ENCODE measurements around the gene FAM120B.

Gene FAM120B

DNA sequence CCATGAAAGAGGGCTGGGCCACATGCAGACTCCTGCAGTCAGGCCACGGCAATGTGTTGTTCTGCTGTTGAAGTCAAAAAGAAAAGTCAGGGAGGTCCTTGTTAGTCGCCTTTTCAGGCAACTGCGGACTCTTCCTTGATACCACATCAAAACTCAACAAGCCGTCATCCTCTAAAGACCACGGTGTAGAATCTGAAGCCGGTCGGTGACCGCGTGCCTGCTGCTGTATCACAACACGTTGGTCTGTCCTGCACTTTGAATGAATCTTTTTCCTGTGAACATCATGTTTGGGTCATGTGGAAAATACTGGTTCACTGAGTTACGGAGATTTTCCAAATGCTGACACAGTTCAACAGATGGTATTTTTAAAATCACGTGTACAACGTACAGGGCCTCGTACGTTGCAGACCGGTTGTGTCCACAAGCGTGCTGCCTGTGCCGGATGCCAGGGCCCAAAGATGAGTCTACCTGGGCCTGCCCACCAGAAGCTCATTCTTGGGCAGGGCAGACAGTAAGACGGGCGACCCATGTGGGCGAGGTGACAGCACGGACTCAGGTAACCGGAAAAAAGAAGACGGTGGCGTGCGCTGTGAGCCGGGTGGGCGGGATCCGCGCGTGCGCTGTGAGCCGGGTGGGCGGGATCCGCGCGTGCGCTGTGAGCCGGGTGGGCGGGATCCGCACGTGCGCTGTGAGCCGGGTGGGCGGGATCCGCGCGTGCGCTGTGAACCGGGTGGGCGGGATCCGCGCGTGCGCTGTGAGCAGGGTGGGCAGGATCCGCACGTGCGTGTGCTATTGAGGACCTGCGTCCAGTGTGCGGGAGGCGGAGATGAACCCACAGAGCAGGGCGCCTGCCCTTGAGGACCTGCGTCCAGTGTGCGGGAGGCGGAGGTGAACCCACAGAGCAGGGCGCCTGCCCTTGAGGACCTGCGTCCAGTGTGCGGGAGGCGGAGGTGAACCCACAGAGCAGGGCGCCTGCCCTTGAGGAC lies 114.5 kb downstream of the FAM120B start:
- H3K36me3 Mint-ChIP-seq, result no peaks in the 10 kb centered on the region
- DNase-seq, result no peak
- H3K4me3 Mint-ChIP-seq, result no peak overlapping the region
- H3K4me1 Mint-ChIP-seq, result no peaks in the 10 kb centered on the region
- CTCF ChIA-PET, result no interaction called here
- peaks cover 46% of the 10 kb centered on the region for H3K27me3 Mint-ChIP-seq
- H3K9me3 Mint-ChIP-seq, result no peaks in the 10 kb centered on the region
- H3K27ac Mint-ChIP-seq, result no peak overlapping the region

DNA sequence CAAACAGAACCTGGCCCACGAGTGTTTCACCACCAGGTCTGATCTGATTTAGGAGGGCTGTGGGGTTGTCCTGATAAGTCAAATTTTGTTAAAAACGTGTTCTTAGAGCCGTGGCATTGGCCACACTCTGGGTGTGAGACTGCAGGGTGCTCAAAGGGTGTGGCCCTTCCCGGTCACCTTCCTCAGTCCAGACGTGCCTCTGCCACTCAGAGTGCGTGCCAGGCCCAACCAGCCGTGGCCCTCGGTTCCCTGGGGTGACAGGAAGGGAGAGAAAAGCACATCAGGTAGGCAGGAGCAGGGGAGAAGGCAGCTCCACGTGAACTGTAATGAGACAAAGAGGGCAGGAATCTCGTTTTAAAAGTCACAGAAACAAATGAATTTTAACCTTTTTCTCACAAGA lies 115.4 kb downstream of the FAM120B start:
- no peak for DNase-seq
- H3K4me3 Mint-ChIP-seq, result no peak overlapping the region
- no peak overlapping the region for H3K27ac Mint-ChIP-seq
- H3K4me1 Mint-ChIP-seq, result no peaks in the 10 kb centered on the region
- peaks cover 47% of the 10 kb centered on the region for H3K27me3 Mint-ChIP-seq
- no peaks in the 10 kb centered on the region for H3K9me3 Mint-ChIP-seq
- H3K36me3 Mint-ChIP-seq, result no peaks in the 10 kb centered on the region
- CTCF ChIA-PET, result no interaction called here

DNA sequence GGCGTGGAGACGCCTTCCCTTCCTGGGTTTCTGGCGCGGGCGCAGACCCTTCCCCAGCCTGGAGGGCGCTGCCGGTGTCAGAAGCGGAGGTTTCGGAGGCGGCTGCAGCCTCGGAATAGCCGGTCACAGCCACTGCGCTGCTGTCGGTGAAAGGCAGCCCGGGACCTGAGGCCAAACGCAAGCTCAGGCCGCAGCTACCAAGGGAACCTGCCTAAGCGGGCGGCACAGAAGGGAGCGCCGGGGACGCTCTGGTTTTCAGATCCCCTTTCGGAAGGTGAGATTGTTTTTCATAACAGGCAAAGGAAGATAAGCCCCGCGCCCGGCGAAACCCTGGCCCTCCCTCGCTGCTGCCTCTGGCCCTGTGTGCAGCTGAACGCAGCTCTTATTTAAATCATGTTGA lies 116.5 kb downstream of the FAM120B start:
- H3K4me3 Mint-ChIP-seq, result no peak overlapping the region
- CTCF ChIA-PET, result interaction anchor here (0.6 kb wide), 1 partner anchor 433 kb away, joined by 3 read pairs; no protein-coding TSS in a partner anchor
- no peaks in the 10 kb centered on the region for H3K36me3 Mint-ChIP-seq
- peaks cover 45% of the 10 kb centered on the region for H3K27me3 Mint-ChIP-seq
- no peaks in the 10 kb centered on the region for H3K4me1 Mint-ChIP-seq
- no peaks in the 10 kb centered on the region for H3K9me3 Mint-ChIP-seq
- DNase-seq, result no peak
- H3K27ac Mint-ChIP-seq, result no peak overlapping the region

GRCh38 chr6:170423814-170424603 lies 117.5 kb downstream of the FAM120B start:
- Mint-ChIP-seq H3K27ac (no peak overlapping the region), H3K27me3 (peaks cover 45% of the 10 kb centered on the region), H3K9me3 (no peaks in the 10 kb centered on the region), H3K4me3 (no peak overlapping the region), H3K4me1 (no peaks in the 10 kb centered on the region), H3K36me3 (no peaks in the 10 kb centered on the region)
- CTCF ChIA-PET, result no interaction called here
- no peak for DNase-seq

GRCh38 chr6:170424604-170425126 lies 118.1 kb downstream of the FAM120B start:
- no peak for DNase-seq
- H3K27ac Mint-ChIP-seq, result no peak overlapping the region
- H3K9me3 Mint-ChIP-seq, result no peaks in the 10 kb centered on the region
- CTCF ChIA-PET, result no interaction called here
- no peaks in the 10 kb centered on the region for H3K4me1 Mint-ChIP-seq
- H3K36me3 Mint-ChIP-seq, result no peaks in the 10 kb centered on the region
- H3K27me3 Mint-ChIP-seq, result peaks cover 50% of the 10 kb centered on the region
- H3K4me3 Mint-ChIP-seq, result no peak overlapping the region

- Mint-ChIP-seq H3K36me3 (no peaks in the 10 kb centered on the region), H3K9me3 (no peaks in the 10 kb centered on the region), H3K27ac (no peak overlapping the region), H3K27me3 (peaks cover 24% of the 10 kb centered on the region), H3K4me1 (no peaks in the 10 kb centered on the region), H3K4me3 (no peak overlapping the region)
- DNase-seq, result no peak
- CTCF ChIA-PET, result no interaction called here
Measured at GRCh38 chr6:170429450-170429849, 122.9 kb downstream of the FAM120B start.

DNA sequence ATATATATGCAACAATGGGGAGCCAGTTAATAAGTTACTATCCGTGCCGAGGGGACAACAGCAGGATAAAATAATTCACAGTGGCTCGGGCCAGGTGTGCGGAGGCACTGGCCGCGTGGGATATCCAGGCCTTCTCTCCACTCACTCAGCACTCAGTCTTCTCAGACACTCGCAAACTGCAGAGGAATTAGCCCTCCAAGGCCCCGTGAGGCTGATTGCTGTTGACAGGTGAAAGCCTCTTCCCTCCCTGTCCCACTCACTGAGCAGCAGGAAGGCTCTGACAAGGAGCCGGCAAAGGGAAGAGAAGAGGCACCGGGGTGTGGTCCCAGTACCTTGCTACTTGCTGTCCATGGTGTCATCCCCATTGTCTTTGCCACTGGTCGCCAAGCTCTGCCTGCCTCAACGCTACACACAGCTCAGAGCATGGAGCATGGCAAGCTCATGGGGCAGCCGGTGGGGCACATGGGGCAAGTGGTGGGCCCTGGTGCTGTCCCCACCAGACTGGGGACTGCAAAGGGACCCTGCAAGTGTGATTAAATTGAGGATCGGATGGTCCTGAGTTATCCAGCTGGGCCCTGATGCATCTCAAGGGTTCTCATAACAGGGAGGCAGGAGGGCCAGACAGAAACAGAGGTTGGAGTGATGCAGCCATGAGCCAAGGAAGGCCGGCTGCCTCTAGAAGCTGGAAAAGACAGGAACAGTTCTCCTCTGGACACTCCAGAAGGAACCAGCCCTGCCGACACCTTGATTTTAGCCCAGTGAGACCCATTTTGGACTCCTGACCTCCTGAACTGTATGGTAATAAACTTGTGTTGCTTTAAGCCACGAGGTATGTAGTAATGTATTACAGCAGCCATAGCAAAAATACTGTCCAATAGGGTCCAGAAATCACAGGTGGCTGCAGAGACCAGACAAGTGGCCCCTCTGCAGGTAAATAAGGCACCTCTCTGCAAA lies 126.9 kb downstream of the FAM120B start:
- CTCF ChIA-PET, result no interaction called here
- no peak overlapping the region for H3K4me3 Mint-ChIP-seq
- peaks cover 20% of the 10 kb centered on the region for H3K27me3 Mint-ChIP-seq
- no peaks in the 10 kb centered on the region for H3K4me1 Mint-ChIP-seq
- H3K27ac Mint-ChIP-seq, result no peak overlapping the region
- H3K36me3 Mint-ChIP-seq, result no peaks in the 10 kb centered on the region
- H3K9me3 Mint-ChIP-seq, result peaks cover 3% of the 10 kb centered on the region
- DNase-seq, result no peak

DNA sequence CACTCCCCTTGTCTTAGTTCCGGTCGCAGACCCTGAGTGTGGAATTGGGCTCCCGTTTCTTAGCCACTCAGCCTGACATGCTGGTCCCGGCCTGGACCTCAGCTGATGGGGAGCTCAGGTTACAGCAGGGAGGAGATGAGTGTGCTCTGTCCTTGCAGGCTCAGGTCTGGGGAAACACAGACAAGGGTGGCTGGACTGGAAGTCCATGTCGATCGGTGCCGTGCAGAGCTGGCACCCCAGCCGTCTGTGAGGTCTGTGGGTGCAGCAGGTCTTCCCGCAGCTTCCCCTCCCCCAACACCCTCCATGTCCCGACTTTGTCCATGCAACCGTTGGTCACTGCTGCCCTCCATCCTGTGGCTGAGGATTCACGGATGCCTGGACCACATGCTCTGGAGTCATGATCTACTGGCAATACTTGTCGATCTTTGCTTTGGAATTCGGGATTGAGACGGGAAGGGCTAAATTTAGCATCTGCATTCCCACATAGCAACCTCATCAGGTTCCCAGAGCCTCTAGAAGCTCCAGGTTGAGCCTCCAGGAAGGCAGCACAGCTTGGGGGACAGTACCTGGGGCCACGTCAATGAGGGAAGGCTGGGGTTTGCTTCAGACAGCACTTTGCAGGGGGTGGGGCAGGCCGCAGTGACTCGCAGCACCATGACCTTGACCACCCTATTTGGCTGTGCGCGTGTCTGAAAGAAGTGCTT lies 127.7 kb downstream of the FAM120B start:
- CTCF ChIA-PET, result no interaction called here
- Mint-ChIP-seq H3K9me3 (peaks cover 3% of the 10 kb centered on the region), H3K27me3 (peaks cover 23% of the 10 kb centered on the region), H3K4me1 (no peaks in the 10 kb centered on the region), H3K4me3 (no peak overlapping the region), H3K27ac (no peak overlapping the region), H3K36me3 (no peaks in the 10 kb centered on the region)
- no peak for DNase-seq

- Mint-ChIP-seq H3K4me1 (no peaks in the 10 kb centered on the region), H3K27me3 (peaks cover 24% of the 10 kb centered on the region), H3K36me3 (no peaks in the 10 kb centered on the region), H3K4me3 (no peak overlapping the region), H3K27ac (no peak overlapping the region), H3K9me3 (peaks cover 3% of the 10 kb centered on the region)
- DNase-seq, result no peak
- CTCF ChIA-PET, result no interaction called here
Measured at GRCh38 chr6:170434821-170435155, 128.2 kb downstream of the FAM120B start.

GRCh38 chr6:170435766-170436165 lies 129.2 kb downstream of the FAM120B start:
- Mint-ChIP-seq H3K9me3 (peaks cover 3% of the 10 kb centered on the region), H3K36me3 (no peaks in the 10 kb centered on the region), H3K27me3 (peaks cover 29% of the 10 kb centered on the region), H3K4me1 (no peaks in the 10 kb centered on the region), H3K4me3 (no peak overlapping the region), H3K27ac (no peak overlapping the region)
- DNase-seq, result no peak
- CTCF ChIA-PET, result no interaction called here

DNA sequence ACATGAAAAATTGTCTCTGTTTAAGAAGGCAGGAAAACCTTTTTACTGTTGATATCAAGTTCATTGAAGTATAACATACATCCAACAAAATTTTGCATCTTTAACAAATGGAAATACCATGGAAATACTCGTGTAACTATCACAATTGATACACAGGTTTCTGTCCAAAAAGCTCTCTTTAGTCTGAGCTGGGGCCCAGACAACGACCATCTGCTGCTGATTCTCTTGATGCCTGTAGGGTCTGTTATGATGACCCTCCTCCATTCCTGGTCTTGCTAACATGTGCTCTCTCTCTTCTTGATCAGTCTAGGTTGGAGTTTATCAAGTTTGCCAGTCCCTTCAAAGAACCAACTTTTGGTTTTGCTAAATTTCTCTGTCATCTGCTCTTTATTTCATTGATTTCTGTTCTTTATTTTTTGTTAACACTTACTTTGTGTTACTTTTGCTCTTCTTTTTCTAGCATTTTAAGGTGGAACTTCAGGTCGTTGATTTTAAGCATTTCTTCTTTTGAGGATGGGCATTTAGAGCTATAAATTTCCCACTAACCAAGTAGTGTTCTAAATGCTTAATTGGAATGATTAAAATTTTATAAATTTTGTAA lies 129.8 kb downstream of the FAM120B start:
- Mint-ChIP-seq H3K36me3 (no peaks in the 10 kb centered on the region), H3K4me3 (no peak overlapping the region)
- CTCF ChIA-PET, result no interaction called here

GRCh38 chr6:170437719-170438401 lies 131.3 kb downstream of the FAM120B start:
- no peaks in the 10 kb centered on the region for H3K36me3 Mint-ChIP-seq
- CTCF ChIA-PET, result no interaction called here
- H3K4me1 Mint-ChIP-seq, result no peaks in the 10 kb centered on the region
- peaks cover 29% of the 10 kb centered on the region for H3K27me3 Mint-ChIP-seq
- H3K9me3 Mint-ChIP-seq, result peaks cover 3% of the 10 kb centered on the region
- DNase-seq, result no peak
- no peak overlapping the region for H3K4me3 Mint-ChIP-seq
- no peak overlapping the region for H3K27ac Mint-ChIP-seq

More for the DNA sequence above, 129.8 kb downstream of the FAM120B start:
- Mint-ChIP-seq H3K27ac (no peak overlapping the region), H3K27me3 (peaks cover 29% of the 10 kb centered on the region), H3K4me1 (no peaks in the 10 kb centered on the region), H3K9me3 (peaks cover 3% of the 10 kb centered on the region)
- DNase-seq, result no peak

GRCh38 chr6:170438402-170438753 lies 131.8 kb downstream of the FAM120B start:
- Mint-ChIP-seq H3K27me3 (peaks cover 29% of the 10 kb centered on the region), H3K4me1 (no peaks in the 10 kb centered on the region), H3K4me3 (no peak overlapping the region), H3K9me3 (peaks cover 3% of the 10 kb centered on the region), H3K27ac (no peak overlapping the region), H3K36me3 (no peaks in the 10 kb centered on the region)
- DNase-seq, result peak; percentile 39
- CTCF ChIA-PET, result no interaction called here
